Activated CD8-positive, alpha-beta T cell treated with anti-CD3 and anti-CD28 coated beads for 36 hours (primary cell): ENCODE results near the gene PTPN4. TPM values are rescaled to one million over a fixed set of nuclear protein-coding genes. Genes with fewer than 3 reads are reported as not detected.
"Not testable (repeated sequence)": the region's sequence is repeated elsewhere in the genome, so short reads cannot be mapped to it uniquely, and the experiment has no call there.

Experiments used
- ATAC-seq: fragments of 200-7000 bp; cut with Tn5 transposase; one replicate; pipeline ENCODE4 v1.10.0; 2021; ENCODE audit warnings: mild to moderate bottlenecking, moderate library complexity
- CTCF ChIA-PET: fragments of 350-600 bp; sonication (Branson Sonifier 250); formaldehyde crosslinking; loops from one replicate; lab custom pipeline; 2021; ENCODE audit warnings: antibody characterized with exemption; lab: Charles Lee
- POLR2A ChIA-PET: fragments of 350-600 bp; sonication (Branson Sonifier 250); formaldehyde crosslinking; loops from one replicate; lab custom pipeline; 2021; ENCODE audit warnings: antibody characterized with exemption; lab: Charles Lee
- DNase-seq: peaks from one replicate; pipeline ENCODE4 v3.0.0-alpha.2; 2020
- H3K27ac Mint-ChIP-seq: one replicate; pipeline ENCODE4 v1.8.0; 2021; ENCODE audit warnings: mild to moderate bottlenecking, mixed read lengths
- H3K27me3 Mint-ChIP-seq: one replicate; pipeline ENCODE4 v1.8.0; 2021; ENCODE audit warnings: mixed read lengths
- H3K36me3 Mint-ChIP-seq: one replicate; pipeline ENCODE4 v1.8.0; 2021; ENCODE audit warnings: low read depth, mixed read lengths
- H3K4me1 Mint-ChIP-seq: one replicate; pipeline ENCODE4 v1.8.0; 2021; ENCODE audit warnings: low read depth, mixed read lengths
- H3K4me3 Mint-ChIP-seq: one replicate; pipeline ENCODE4 v1.8.0; 2021; ENCODE audit warnings: mild to moderate bottlenecking, moderate library complexity, mixed read lengths
- H3K9me3 Mint-ChIP-seq: one replicate; pipeline ENCODE4 v1.8.0; 2021; ENCODE audit warnings: mixed read lengths
- CTCF ChIP-seq: fragments of 200-600 bp; IDR thresholded peaks from one replicate; pipeline ENCODE4 v1.8.0; 2022; ENCODE audit warnings: antibody characterized with exemption, mild to moderate bottlenecking
- intact Hi-C: fragments of 100-400 bp; cut with micrococcal nuclease; formaldehyde crosslinking; loops from one replicate; pipeline ENCODE4 v1.10.0; 2022
- total RNA-seq, 2 experiments: library from RNA; stranded (reverse); gene quantifications; one replicate each; pipeline ENCODE4 v1.2.3, GENCODE V29; 2021

Gene PTPN4
- total RNA-seq, 2 experiments from 2014 or later, result 34.4 to 40.2 TPM

GRCh38 chr2:119996148-119996547 lies 236.4 kb downstream of the PTPN4 start:
- no peaks in the 10 kb centered on the region for H3K4me1 Mint-ChIP-seq
- POLR2A ChIA-PET, result no interaction called here
- CTCF ChIA-PET, result no interaction called here

DNA sequence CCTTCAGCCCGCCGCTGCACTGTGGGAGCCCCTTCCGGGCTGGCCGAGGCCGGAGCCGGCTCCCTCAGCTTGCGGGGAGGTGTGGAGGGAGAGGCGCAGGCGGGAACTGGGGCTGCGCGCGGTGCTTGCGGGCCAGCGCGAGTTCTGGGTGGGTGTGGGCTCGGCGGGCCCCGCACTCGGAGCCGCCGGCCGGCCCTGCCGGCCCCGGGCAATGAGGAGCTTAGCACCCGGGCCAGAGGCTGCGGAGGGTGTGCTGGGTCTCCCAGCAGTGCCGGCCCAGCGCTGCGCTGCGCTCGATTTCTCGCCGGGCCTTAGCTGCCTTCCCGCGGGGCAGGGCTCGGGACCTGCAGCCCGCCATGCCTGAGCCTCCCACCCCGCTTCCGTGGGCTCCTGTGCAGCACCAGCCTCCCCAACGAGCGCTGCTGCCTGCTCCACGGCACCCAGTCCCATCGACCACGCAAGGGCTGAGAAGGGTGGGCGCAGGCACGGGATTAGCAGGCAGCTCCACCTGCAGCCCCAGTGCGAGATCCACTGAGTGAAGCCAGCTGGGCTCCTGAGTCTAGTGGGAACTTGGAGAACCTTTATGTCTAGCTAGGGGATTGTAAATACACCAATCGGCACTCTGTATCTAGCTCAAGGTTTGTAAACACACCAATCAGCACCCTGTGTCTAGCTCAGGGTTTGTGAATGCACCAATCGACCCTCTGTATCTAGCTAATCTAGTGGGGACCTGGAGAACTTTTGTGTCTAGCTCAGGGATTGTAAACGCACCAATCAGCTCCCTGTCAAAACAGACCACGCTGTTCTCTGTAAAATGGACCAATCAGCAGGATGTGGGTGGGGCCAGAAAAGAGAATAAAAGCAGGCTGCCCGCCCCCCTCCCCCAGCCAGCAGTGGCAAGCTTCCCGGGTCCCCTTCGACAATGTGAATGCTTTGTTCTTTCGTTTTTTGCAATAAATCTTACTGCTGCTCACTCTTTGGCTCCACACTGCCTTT lies 237.5 kb downstream of the PTPN4 start:
- ATAC-seq, H3K36me3 Mint-ChIP-seq, H3K27me3 Mint-ChIP-seq, POLR2A ChIA-PET, H3K4me3 Mint-ChIP-seq, H3K9me3 Mint-ChIP-seq, H3K4me1 Mint-ChIP-seq, intact Hi-C loops, CTCF ChIA-PET, H3K27ac Mint-ChIP-seq, DNase-seq: not testable (repeated sequence)

More at GRCh38 chr2:119996148-119996547, 236.4 kb downstream of the PTPN4 start:
- no peaks in the 10 kb centered on the region for H3K9me3 Mint-ChIP-seq
- no peaks in the 10 kb centered on the region for H3K27me3 Mint-ChIP-seq
- ATAC-seq (no peak), DNase-seq (no peak)
- H3K27ac Mint-ChIP-seq, result no peak overlapping the region
- intact Hi-C loops, result no loop called here
- TF ChIP-seq CTCF, result no peak
- no peak overlapping the region for H3K4me3 Mint-ChIP-seq
- no peaks in the 10 kb centered on the region for H3K36me3 Mint-ChIP-seq

DNA sequence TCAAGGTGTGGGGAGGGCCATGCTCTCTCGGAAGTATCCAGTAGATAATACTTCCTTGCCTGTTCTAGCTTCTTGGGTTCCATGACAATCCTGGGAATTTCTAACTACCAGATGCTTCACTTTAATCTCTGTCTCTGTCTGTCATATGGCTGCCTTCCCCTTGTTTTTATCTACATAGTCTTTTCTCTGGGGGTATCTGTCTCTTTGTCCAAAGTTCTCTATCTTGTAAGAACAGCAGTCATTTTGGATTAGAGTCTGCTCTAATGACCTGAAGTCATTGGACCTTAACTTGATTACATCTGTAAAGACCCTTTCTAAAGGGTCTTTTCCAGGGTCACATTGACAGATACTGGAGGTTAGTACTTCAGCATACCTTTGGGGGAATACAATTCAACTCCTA lies 241.7 kb downstream of the PTPN4 start:
- Mint-ChIP-seq H3K27me3 (no peaks in the 10 kb centered on the region), H3K27ac (no peak overlapping the region), H3K4me3 (no peak overlapping the region), H3K9me3 (no peaks in the 10 kb centered on the region), H3K4me1 (no peaks in the 10 kb centered on the region), H3K36me3 (no peaks in the 10 kb centered on the region)
- no peak for ATAC-seq
- intact Hi-C loops, result no loop called here
- ChIA-PET CTCF (no interaction called here), POLR2A (no interaction called here)
- TF ChIP-seq CTCF, result no peak
- DNase-seq, result no peak

DNA sequence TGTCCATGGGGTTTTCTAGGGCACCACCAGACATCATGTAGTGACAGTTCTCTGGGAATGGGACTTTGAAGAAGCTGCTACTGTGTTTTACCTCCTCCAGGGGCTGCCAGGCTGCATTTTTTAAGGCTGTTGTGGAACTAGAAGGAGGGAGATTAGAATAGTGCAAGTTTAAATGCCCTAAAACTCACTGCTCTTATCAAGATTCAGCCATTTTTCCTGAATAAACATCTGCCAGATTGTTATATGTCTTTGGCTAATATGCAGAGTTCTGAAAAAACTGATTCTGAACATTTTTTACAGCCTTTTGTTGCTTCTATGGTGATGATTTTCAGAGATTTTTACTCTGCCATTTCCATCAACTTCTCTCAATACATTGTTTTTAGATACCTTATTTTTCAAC lies 244.5 kb downstream of the PTPN4 start:
- no peak overlapping the region for H3K27ac Mint-ChIP-seq
- H3K9me3 Mint-ChIP-seq, result no peaks in the 10 kb centered on the region
- ChIA-PET CTCF (interaction anchor here (0.8 kb wide), 1 partner anchor 17 kb away, joined by 3 read pairs; no protein-coding TSS in a partner anchor), POLR2A (interaction anchor here (1.0 kb wide), 1 partner anchor 9 kb away, joined by 3 read pairs; the partner anchor contains the start of gene EPB41L5)
- DNase-seq, result no peak
- intact Hi-C loops, result no loop called here
- TF ChIP-seq CTCF, result no peak
- H3K4me3 Mint-ChIP-seq, result no peak overlapping the region
- H3K36me3 Mint-ChIP-seq, result no peaks in the 10 kb centered on the region
- ATAC-seq, result no peak
- H3K27me3 Mint-ChIP-seq, result no peaks in the 10 kb centered on the region
- H3K4me1 Mint-ChIP-seq, result no peaks in the 10 kb centered on the region

DNA sequence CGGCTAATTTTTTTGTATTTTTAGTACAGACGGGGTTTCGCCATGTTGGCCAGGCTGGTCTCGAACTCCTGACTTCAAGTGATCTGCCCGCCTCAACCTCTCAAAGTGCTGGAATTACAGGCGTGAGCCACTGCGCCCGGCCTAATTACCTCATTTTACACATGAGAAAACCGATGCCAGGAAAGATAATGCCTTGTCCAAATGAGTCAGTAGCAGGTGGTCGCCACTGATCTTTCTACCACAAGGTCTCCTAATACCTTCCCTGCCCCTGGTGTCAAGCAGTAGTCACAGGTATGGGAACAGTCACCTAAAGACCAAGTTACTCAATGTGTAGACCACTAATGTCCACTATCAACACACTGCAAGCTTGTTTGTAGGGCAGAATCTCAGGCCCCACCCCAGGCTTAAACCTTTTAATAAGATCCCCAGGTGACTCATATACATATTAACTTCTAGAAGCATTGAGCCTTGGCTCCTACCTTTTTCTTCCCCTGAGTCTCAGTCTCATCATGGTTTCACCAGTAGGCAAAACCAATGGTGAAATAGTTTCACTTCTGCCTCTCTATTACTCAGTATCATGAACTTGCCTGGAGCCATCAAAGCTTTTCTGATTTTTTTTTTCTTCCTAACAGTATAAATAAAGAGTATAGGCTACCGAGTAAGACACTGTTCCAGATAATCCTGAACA lies 246.3 kb downstream of the PTPN4 start:
- DNase-seq (no peak), ATAC-seq (no peak)
- Mint-ChIP-seq H3K4me3 (no peak overlapping the region), H3K27me3 (no peaks in the 10 kb centered on the region), H3K36me3 (no peaks in the 10 kb centered on the region), H3K9me3 (no peaks in the 10 kb centered on the region), H3K4me1 (no peaks in the 10 kb centered on the region), H3K27ac (no peak overlapping the region)
- ChIA-PET CTCF (interaction anchor here (1.3 kb wide), 1 partner anchor 169 kb away, joined by 4 read pairs; no protein-coding TSS in a partner anchor), POLR2A (interaction anchor here (0.6 kb wide), 1 partner anchor 29 kb away, joined by 4 read pairs; no protein-coding TSS in a partner anchor)
- intact Hi-C loops, result no loop called here
- TF ChIP-seq CTCF, result no peak
